Left ventricle myocardium inferior (tissue), 1 donor: ENCODE measurements around the gene ANXA10. TPM values are rescaled to one million over a fixed set of nuclear protein-coding genes. Genes with fewer than 3 reads are reported as not detected.
"Not testable (repeated sequence)": the region's sequence is repeated elsewhere in the genome, so short reads cannot be mapped to it uniquely, and the experiment has no call there.

Experiments
- DNase-seq: peaks from one replicate; pipeline ENCODE4 v3.0.0-alpha.2; 2020
- H3K27ac ChIP-seq: fragments of 200-600 bp; replicated peaks from 2 replicates; pipeline ENCODE4 v1.8.0; 2021
- H3K27me3 ChIP-seq: fragments of 200-600 bp; 2 replicates; pipeline ENCODE4 v1.8.0; 2021; ENCODE audit warnings: low read depth
- H3K36me3 ChIP-seq: fragments of 200-600 bp; 2 replicates; pipeline ENCODE4 v1.8.0; 2021
- H3K4me1 ChIP-seq: fragments of 200-600 bp; 2 replicates; pipeline ENCODE4 v1.8.0; 2021
- H3K4me3 ChIP-seq: fragments of 200-600 bp; 2 replicates; pipeline ENCODE4 v1.8.0; 2021; ENCODE audit warnings: mild to moderate bottlenecking, moderate library complexity
- H3K9me3 ChIP-seq: fragments of 200-600 bp; replicated peaks from 2 replicates; pipeline ENCODE4 v1.8.0; 2021
- intact Hi-C: fragments of 100-400 bp; cut with micrococcal nuclease; formaldehyde crosslinking; loops from one replicate; pipeline ENCODE4 v1.11.0; 2022
- total RNA-seq: library from RNA; stranded (reverse); fragmentation: NEBNext Ultra II Directional; extraction: Animal tissue kit (Norgen Biotek cat#: 25700); gene quantifications from one replicate; pipeline ENCODE4 v1.2.1, GENCODE V29; 2021
- TF ChIP-seq, protein P1 (sequence below): fragments of 200-600 bp; IDR thresholded peaks from 2 replicates; pipeline ENCODE4 v1.8.0; 2021; ENCODE audit warnings: antibody characterized with exemption, mild to moderate bottlenecking, borderline replicate concordance
- donor health status: DM: no; HTN: yes; CAD: no; lungs with severe emphysema.

ANXA10 gene
- total RNA-seq, 1 donor from 2014 or later = not detected

DNA sequence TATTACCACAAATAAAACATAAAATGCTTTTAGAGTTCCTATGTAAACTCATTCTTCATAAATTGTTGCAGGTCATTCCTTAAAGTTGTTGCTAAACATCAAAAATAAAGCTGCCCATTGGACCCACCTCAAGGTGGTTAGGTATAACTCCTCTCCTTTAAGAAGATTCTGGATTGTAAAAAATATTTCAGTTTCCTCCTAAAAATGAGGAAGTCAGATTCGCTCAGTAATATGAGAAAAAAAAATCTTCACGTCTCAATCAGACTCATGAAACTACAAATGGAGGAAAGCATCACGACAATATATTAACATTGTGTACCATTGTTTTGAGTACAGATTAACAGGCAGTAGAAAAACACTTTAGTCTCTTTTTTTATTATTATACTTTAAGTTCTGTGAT lies 120.3 kb downstream of the ANXA10 start:
- no peaks in the 10 kb centered on the region for H3K27me3 ChIP-seq
- no peak overlapping the region for H3K4me3 ChIP-seq
- TF ChIP-seq, protein P1, sequence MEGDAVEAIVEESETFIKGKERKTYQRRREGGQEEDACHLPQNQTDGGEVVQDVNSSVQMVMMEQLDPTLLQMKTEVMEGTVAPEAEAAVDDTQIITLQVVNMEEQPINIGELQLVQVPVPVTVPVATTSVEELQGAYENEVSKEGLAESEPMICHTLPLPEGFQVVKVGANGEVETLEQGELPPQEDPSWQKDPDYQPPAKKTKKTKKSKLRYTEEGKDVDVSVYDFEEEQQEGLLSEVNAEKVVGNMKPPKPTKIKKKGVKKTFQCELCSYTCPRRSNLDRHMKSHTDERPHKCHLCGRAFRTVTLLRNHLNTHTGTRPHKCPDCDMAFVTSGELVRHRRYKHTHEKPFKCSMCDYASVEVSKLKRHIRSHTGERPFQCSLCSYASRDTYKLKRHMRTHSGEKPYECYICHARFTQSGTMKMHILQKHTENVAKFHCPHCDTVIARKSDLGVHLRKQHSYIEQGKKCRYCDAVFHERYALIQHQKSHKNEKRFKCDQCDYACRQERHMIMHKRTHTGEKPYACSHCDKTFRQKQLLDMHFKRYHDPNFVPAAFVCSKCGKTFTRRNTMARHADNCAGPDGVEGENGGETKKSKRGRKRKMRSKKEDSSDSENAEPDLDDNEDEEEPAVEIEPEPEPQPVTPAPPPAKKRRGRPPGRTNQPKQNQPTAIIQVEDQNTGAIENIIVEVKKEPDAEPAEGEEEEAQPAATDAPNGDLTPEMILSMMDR = no peak
- intact Hi-C loops = no loop called here
- H3K9me3 ChIP-seq = peaks cover 21% of the 10 kb centered on the region
- DNase-seq = no peak
- H3K27ac ChIP-seq = no peak overlapping the region
- H3K4me1 ChIP-seq = no peaks in the 10 kb centered on the region
- H3K36me3 ChIP-seq = peaks cover 39% of the 10 kb centered on the region

DNA sequence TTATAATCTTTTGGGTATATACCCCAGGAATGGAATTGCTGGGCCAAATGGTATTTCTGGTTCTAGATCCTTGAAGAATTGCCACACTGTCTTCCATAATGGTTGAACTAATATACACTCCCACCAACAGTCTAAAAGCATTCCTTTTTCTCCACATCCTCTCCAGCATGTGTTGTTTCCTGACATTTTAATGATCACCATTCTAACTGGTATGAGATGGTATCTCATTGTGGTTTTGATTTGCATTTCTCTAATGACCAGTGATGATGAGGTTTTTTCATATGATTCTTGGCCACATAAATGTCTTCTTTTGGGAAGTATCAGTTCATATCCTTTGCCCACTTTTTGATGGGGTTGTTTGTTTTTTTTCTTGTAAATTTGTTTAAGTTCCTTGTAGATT lies 121.2 kb downstream of the ANXA10 start:
- intact Hi-C loops, H3K4me1 ChIP-seq, H3K27me3 ChIP-seq, H3K4me3 ChIP-seq, DNase-seq, H3K27ac ChIP-seq: not testable (repeated sequence)
- Histone ChIP-seq H3K9me3 (peaks cover 21% of the 10 kb centered on the region), H3K36me3 (peaks cover 47% of the 10 kb centered on the region)

DNA sequence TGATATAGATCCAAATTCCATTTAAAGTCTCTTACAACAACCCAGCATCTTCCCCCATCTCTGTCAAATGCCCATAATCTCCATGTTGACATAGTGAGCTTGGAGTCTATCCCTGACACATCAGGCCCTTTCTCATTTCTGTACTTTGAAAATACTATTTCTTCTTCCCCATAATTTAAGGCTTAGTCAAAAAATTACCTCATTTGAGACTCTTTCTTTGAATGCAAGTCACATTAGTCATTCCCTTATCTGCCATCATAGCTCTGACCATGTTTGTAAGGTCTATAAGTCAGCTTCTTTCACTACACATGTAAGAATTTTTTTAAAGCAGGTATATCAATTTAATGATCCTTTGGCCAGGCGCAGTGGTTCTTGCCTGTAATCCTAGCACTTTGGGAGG lies 126.3 kb downstream of the ANXA10 start:
- TF ChIP-seq, protein P1 = no peak
- Histone ChIP-seq H3K27me3 (no peaks in the 10 kb centered on the region), H3K27ac (no peak overlapping the region), H3K4me1 (peaks cover 6% of the 10 kb centered on the region), H3K4me3 (no peak overlapping the region), H3K9me3 (peaks cover 14% of the 10 kb centered on the region), H3K36me3 (peaks cover 89% of the 10 kb centered on the region)
- intact Hi-C loops = no loop called here
- DNase-seq = no peak

DNA sequence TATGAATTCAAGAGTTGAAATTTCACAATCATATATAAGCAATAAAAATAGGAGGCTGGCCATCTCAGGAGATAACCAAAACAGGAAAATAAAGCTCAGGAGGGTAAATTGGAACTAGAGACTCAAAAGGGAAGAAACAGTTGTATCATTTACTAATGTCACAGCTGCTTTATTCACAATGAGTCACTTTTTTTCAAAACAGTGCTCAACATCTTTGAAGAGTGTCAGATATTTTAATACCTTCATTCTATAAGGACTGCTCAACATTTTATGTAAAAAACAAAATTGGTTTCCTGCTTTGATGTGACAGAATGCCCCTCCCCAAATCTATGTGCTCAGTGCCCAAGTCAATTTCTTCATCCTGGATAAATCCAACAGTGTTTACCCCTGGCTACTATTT lies 128.6 kb downstream of the ANXA10 start:
- DNase-seq = no peak
- TF ChIP-seq, protein P1 = no peak
- Histone ChIP-seq H3K36me3 (peaks cover 90% of the 10 kb centered on the region), H3K9me3 (no peaks in the 10 kb centered on the region), H3K4me1 (peaks cover 6% of the 10 kb centered on the region), H3K27me3 (no peaks in the 10 kb centered on the region), H3K27ac (no peak overlapping the region), H3K4me3 (no peak overlapping the region)
- intact Hi-C loops = no loop called here

DNA sequence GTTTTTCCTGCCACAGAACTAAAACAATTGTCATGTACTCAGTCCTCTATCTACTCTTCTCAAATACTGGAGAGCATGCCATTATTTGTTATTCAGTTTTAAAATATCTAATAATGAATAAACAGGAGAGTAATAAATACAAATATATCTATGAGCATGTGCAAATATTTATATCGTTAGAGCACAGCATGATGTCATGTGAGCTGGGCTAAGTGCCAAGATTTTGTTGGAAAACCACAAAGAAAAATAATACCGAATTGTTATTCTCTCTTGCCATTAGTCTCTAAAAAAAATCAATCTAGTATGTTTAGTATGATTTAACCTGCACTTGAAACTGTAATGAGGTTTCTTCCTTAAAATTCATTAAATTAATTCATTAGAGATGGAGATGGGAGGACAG lies 129.0 kb downstream of the ANXA10 start:
- Histone ChIP-seq H3K4me3 (no peak overlapping the region), H3K9me3 (no peaks in the 10 kb centered on the region), H3K27me3 (no peaks in the 10 kb centered on the region), H3K4me1 (peaks cover 6% of the 10 kb centered on the region), H3K27ac (no peak overlapping the region), H3K36me3 (peaks cover 90% of the 10 kb centered on the region)
- intact Hi-C loops = no loop called here
- no peak for DNase-seq
- TF ChIP-seq, protein P1 = no peak

Other genes with a start within 250 kb of the ANXA10 start
- 5.3 TPM for gene DDX60, start 226.2 kb downstream of the ANXA10 start, total RNA-seq